Muscle of back (tissue), 13 donors: ENCODE data around the gene CYP2C18. TPM values are rescaled to one million over a fixed set of nuclear protein-coding genes. Genes with fewer than 3 reads are reported as not detected.
"Not testable (repeated sequence)": the region's sequence is repeated elsewhere in the genome, so short reads cannot be mapped to it uniquely, and the experiment has no call there.

Source experiments
- DNase-seq, 3 donors: peaks; one replicate each; pipeline versions ENCODE4 v3.0.0 to v3.0.0-alpha.2; 2013
- long read RNA-seq, 9 donors: transcript quantifications; one replicate each; lab custom pipeline, GENCODE V29; 2026
- polyA plus RNA-seq, 10 donors: library from polyadenylated mRNA; unstranded; fragments of 120-200 nt; gene quantifications; one replicate each; pipeline ENCODE4 v1.2.1, GENCODE V29; 2013; ENCODE audit not compliant: insufficient read length in 10 of 10

The CYP2C18 gene
- polyA plus RNA-seq, result under 1 TPM in 3 of 10 donors, not detected in 7; 0.08 to 0.34 (median 0.18) TPM
- long read RNA-seq, donor 1, result 0 reads
- long read RNA-seq, donor 2, result 0 reads
- long read RNA-seq, donor 3, result 0 reads
- long read RNA-seq, donor 4, result 0 reads
- long read RNA-seq, donor 5, result 0 reads
- long read RNA-seq, donor 6, result 0 reads
- long read RNA-seq, donor 7, result 0 reads
- long read RNA-seq, donor 8, result 0 reads
- long read RNA-seq, donor 9, result 0 reads

GRCh38 chr10:94683214-94684054 lies at the start of gene CYP2C18:
CYP2C18 (plus strand) TSS chr10:94683729; CDS start chr10:94683820, 91 bp downstream.
- DNase-seq, result no peak

- DNase-seq, result not testable (repeated sequence)
Measured at GRCh38 chr10:94638097-94638496, 45.4 kb upstream of the CYP2C18 start.

- no peak for DNase-seq
Measured at GRCh38 chr10:94639902-94640301, 43.6 kb upstream of the CYP2C18 start.

GRCh38 chr10:94640562-94640961 lies 43.0 kb upstream of the CYP2C18 start:
- no peak for DNase-seq

GRCh38 chr10:94641480-94641879 lies 42.0 kb upstream of the CYP2C18 start:
- DNase-seq, result no peak

GRCh38 chr10:94644352-94644751 lies 39.2 kb upstream of the CYP2C18 start:
- no peak for DNase-seq

GRCh38 chr10:94645285-94645684 lies 38.2 kb upstream of the CYP2C18 start:
- no peak for DNase-seq

GRCh38 chr10:94655201-94655600 lies 28.3 kb upstream of the CYP2C18 start:
- DNase-seq, result not testable (repeated sequence)

- not testable (repeated sequence) for DNase-seq
Measured at GRCh38 chr10:94663061-94663460, 20.5 kb upstream of the CYP2C18 start.

GRCh38 chr10:94666391-94667102 lies 17.0 kb upstream of the CYP2C18 start:
- no peak for DNase-seq

GRCh38 chr10:94673614-94674321 lies 9.8 kb upstream of the CYP2C18 start:
- DNase-seq, result no peak

GRCh38 chr10:94676496-94676895 lies 7.0 kb upstream of the CYP2C18 start:
- no peak for DNase-seq

- no peak for DNase-seq
Measured at GRCh38 chr10:94677691-94678090, 5.8 kb upstream of the CYP2C18 start.

GRCh38 chr10:94678475-94678874 lies 5.1 kb upstream of the CYP2C18 start:
- no peak for DNase-seq

GRCh38 chr10:94680544-94680943 lies 3.0 kb upstream of the CYP2C18 start:
- DNase-seq, result no peak

GRCh38 chr10:94682636-94683035 lies 893 bp upstream of the CYP2C18 start:
- not testable (repeated sequence) for DNase-seq

- no peak for DNase-seq
Measured at GRCh38 chr10:94687625-94688248, 4.2 kb downstream of the CYP2C18 start.

GRCh38 chr10:94706089-94706488 lies 22.6 kb downstream of the CYP2C18 start:
- no peak for DNase-seq

GRCh38 chr10:94710578-94710977 lies 27.0 kb downstream of the CYP2C18 start:
- no peak for DNase-seq

- no peak for DNase-seq
Measured at GRCh38 chr10:94725871-94726270, 42.3 kb downstream of the CYP2C18 start.

- no peak for DNase-seq
Measured at GRCh38 chr10:94735197-94735596, 51.7 kb downstream of the CYP2C18 start.
